GM12878 (cell line): ENCODE data around the gene COL18A1. TPM values are rescaled to one million over a fixed set of nuclear protein-coding genes. Genes with fewer than 3 reads are reported as not detected.

Source experiments
- ATAC-seq: fragments of 200-7000 bp; cut with Tn5 transposase; 3 replicates; pipeline ENCODE4 v1.9.1; 2020; ENCODE audit warnings: mild to moderate bottlenecking, moderate library complexity
- BruUV-seq: library from RNA; stranded (reverse); fragments of 400-500 nt; replicated peaks from 2 replicates; lab custom pipeline; 2021; lab: Mats Ljungman, UMichigan
- CTCF ChIA-PET: fragments of 300-600 bp; sonication (Branson Sonifier 250); formaldehyde crosslinking; extraction: SDS; loops from one replicate; lab custom pipeline; 2021; ENCODE audit warnings: inconsistent platforms; lab: Yijun Ruan, JAX
- POLR2A ChIA-PET: fragments of 350-600 bp; formaldehyde crosslinking; extraction: SDS; loops from one replicate; lab custom pipeline; 2021; ENCODE audit warnings: inconsistent platforms; lab: Charles Lee
- RAD21 ChIA-PET: fragments of 300-600 bp; sonication (Branson Sonifier 250); formaldehyde crosslinking; loops from one replicate; lab custom pipeline; 2023; ENCODE audit warnings: antibody characterized with exemption; ENCODE audit not compliant: unreplicated experiment; lab: Charles Lee
- SMC1A ChIA-PET: fragments of 300-600 bp; sonication (Branson Sonifier 250); formaldehyde crosslinking; loops from one replicate; lab custom pipeline; 2023; ENCODE audit not compliant: unreplicated experiment, uncharacterized antibody; lab: Charles Lee
- DNase-seq: peaks from one replicate; pipeline ENCODE4 v3.0.0-alpha.2; 2011; ENCODE audit warnings: low read depth, low spot score
- FAIRE-seq: peaks from 3 replicates; lab custom pipeline; 2011; peaks lifted over from hg19 to GRCh38; lab: Jason Lieb, UNC
- H2AFZ ChIP-seq: 2 replicates; pipeline ENCODE4 v1.6.0; 2011; ENCODE audit warnings: low read depth, low read length, control low read depth; ENCODE audit not compliant: control insufficient read depth
- H3K27ac ChIP-seq: 2 replicates; pipeline ENCODE4 v1.5.1; 2011; ENCODE audit warnings: control low read depth; ENCODE audit not compliant: control insufficient read depth, insufficient read depth
- H3K27me3 ChIP-seq, 2 experiments: replicated peaks in 1 of 2; 2 replicates each; pipeline versions ENCODE4 v1.6.0 to v1.6.1; 2011; ENCODE audit warnings: low read length in 1 of 2; ENCODE audit not compliant: control insufficient read depth in 2 of 2, insufficient read depth in 2 of 2
- H3K36me3 ChIP-seq, 2 experiments: 2 replicates each; pipeline ENCODE4 v1.5.1; 2011; ENCODE audit warnings: low read length in 1 of 2; ENCODE audit not compliant: control insufficient read depth in 2 of 2, insufficient read depth in 2 of 2
- H3K4me1 ChIP-seq: 2 replicates; pipeline ENCODE4 v1.6.1; 2011; ENCODE audit warnings: mild to moderate bottlenecking, low read length, moderate library complexity, mixed read lengths; ENCODE audit not compliant: control insufficient read depth, insufficient read depth
- H3K4me2 ChIP-seq: 2 replicates; pipeline ENCODE4 v1.6.0; 2011; ENCODE audit warnings: control low read depth; ENCODE audit not compliant: control insufficient read depth, insufficient read depth
- H3K4me3 ChIP-seq: fragments of 200-600 bp; sonication (generic); 2 replicates; pipeline ENCODE4 v1.5.1; 2016
- H3K79me2 ChIP-seq: 2 replicates; pipeline ENCODE4 v1.6.0; 2011; ENCODE audit warnings: low read length; ENCODE audit not compliant: control insufficient read depth, insufficient read depth
- H3K9ac ChIP-seq: 2 replicates; pipeline ENCODE4 v1.8.0; 2011; ENCODE audit warnings: low read length, control low read depth, mixed read lengths; ENCODE audit not compliant: control insufficient read depth, insufficient read depth
- H3K9me3 ChIP-seq: replicated peaks from 3 replicates; pipeline ENCODE4 v1.5.1; 2011; ENCODE audit warnings: mild to moderate bottlenecking, low read length; ENCODE audit not compliant: control insufficient read depth, insufficient read depth
- H4K20me1 ChIP-seq: 2 replicates; pipeline ENCODE4 v1.6.0; 2011; ENCODE audit not compliant: control insufficient read depth, insufficient read depth
- CEBPZ ChIP-seq: fragments of 150-350 bp; IDR thresholded peaks from 2 replicates; pipeline ENCODE4 v1.6.1; 2016; ENCODE audit warnings: low read depth, low read length
- HCFC1 ChIP-seq: fragments of 150-350 bp; IDR thresholded peaks from 2 replicates; pipeline ENCODE4 v1.6.1; 2014; ENCODE audit warnings: low read length
- HSF1 ChIP-seq: fragments of 150-350 bp; IDR thresholded peaks from 2 replicates; pipeline ENCODE4 v1.6.1; 2014; ENCODE audit warnings: mild to moderate bottlenecking, low read depth, low read length
- IKZF2 ChIP-seq, 2 experiments: fragments of 450-650 bp; IDR thresholded peaks; 2 replicates each; pipeline ENCODE4 v1.6.1; 2017; ENCODE audit warnings: mild to moderate bottlenecking in 2 of 2, moderate library complexity in 2 of 2
- KLF5 ChIP-seq: fragments of 450-650 bp; IDR thresholded peaks from 2 replicates; pipeline ENCODE4 v1.6.1; 2014; ENCODE audit warnings: mild to moderate bottlenecking; ENCODE audit not compliant: partially characterized antibody
- MEF2A ChIP-seq: IDR thresholded peaks from 2 replicates; pipeline ENCODE4 v1.6.1; 2011; ENCODE audit warnings: low read depth, mild to moderate bottlenecking, low read length, moderate library complexity; ENCODE audit not compliant: insufficient read depth
- PAX8 ChIP-seq: fragments of 450-650 bp; IDR thresholded peaks from 2 replicates; pipeline ENCODE4 v1.6.1; 2017; ENCODE audit warnings: mild to moderate bottlenecking, moderate library complexity
- POU2F2 ChIP-seq: IDR thresholded peaks from 3 replicates; pipeline ENCODE4 v1.6.1; 2011; ENCODE audit warnings: low read depth, mild to moderate bottlenecking, low read length, borderline replicate concordance
- RFX5 ChIP-seq: IDR thresholded peaks from 2 replicates; pipeline ENCODE4 v1.6.1; 2011; ENCODE audit warnings: low read depth, low read length, improper control_type of control experiment
- WGBS: methylation state at CpG from one replicate; pipeline ENCODE4 v1.1.6; 2016; ENCODE audit warnings: low lambda C conversion rate; ENCODE audit not compliant: insufficient replicate concordance, insufficient coverage; ENCODE audit errors: missing lambda C conversion rate; 5-methylcytosine and 5-hydroxymethylcytosine counted together
- in situ Hi-C: fragments of 300-500 bp; cut with MboI; formaldehyde crosslinking; loops from 9 replicates; pipeline ENCODE4 v1.14.3; 2018; ENCODE audit warnings: mixed read lengths
- intact Hi-C: fragments of 100-400 bp; cut with micrococcal nuclease; formaldehyde crosslinking; loops from one replicate; pipeline ENCODE4 v1.14.2; 2022; ENCODE audit not compliant: unreplicated experiment
- polyA plus RNA-seq, 11 experiments: library from polyadenylated mRNA; depleted of rRNA in 4 of 11; unstranded in 6 of 11; stranded (reverse) in 5 of 11; fragments of >200 nt; fragmentation: Nextera tagmentation in 4 of 11; fragmentation: Illumina TruSeq in 1 of 11; extraction: Ambion mirVana in 4 of 11; extraction: Trizol in 1 of 11; gene quantifications; 1 replicate in 1 of 11; 2 replicates in 10 of 11; pipeline versions ENCODE4 v1.2.1 to v1.2.3, GENCODE V29; 2011 to 2016; ENCODE audit warnings: inconsistent platforms in 2 of 11, missing spikeins in 2 of 11, low read depth in 1 of 11
- total RNA-seq, 4 experiments: library from RNA; depleted of rRNA in 3 of 4; stranded (reverse); fragments of >200 nt in 3 of 4; fragmentation: Illumina TruSeq in 1 of 4; extraction: Trizol in 1 of 4; gene quantifications; 2 replicates each; pipeline versions ENCODE4 v1.2.1 to v1.2.3, GENCODE V29; 2013 to 2021

COL18A1 gene
- total and polyA plus RNA-seq, 10 of the 15 experiments (the other 5 are each of a cell fraction or from before 2014, with no cell fraction given) = under 0.01 to 0.49 (median 0.09) TPM; not detected in 3

- no peaks in the 10 kb centered on the region; the same call in 2 of the 3 replicates for H3K9me3 ChIP-seq
- H3K27me3 ChIP-seq = no peaks in the 10 kb centered on the region
- H3K4me3 ChIP-seq = no peak overlapping the region
- no peak for ATAC-seq
- H3K27ac ChIP-seq = no peak overlapping the region
- H3K4me1 ChIP-seq = no peaks in the 10 kb centered on the region
- in situ Hi-C loops (no loop called here), intact Hi-C loops (no loop called here)
- H2AFZ ChIP-seq = no peak overlapping the region
- H3K36me3 ChIP-seq = no peaks in the 10 kb centered on the region
- ChIA-PET POLR2A (no interaction called here), RAD21 (no interaction called here), SMC1A (no interaction called here), CTCF (no interaction called here)
- H3K79me2 ChIP-seq = no peaks in the 10 kb centered on the region
- no peaks in the 10 kb centered on the region for H4K20me1 ChIP-seq
- 62% methylated on average over 27 of the region's 30 CpGs for WGBS
- BruUV-seq = no TSS peak
- no peak overlapping the region for H3K4me2 ChIP-seq
- H3K9ac ChIP-seq = no peak overlapping the region
- no peak for TF ChIP-seq POU2F2
- no peak for FAIRE-seq
- DNase-seq = no peak
Measured at GRCh38 chr21:45494851-45495680, 90.1 kb downstream of the COL18A1 start.

- ATAC-seq = no peak
- Histone ChIP-seq H3K36me3 (no peaks in the 10 kb centered on the region), H3K9ac (no peak overlapping the region), H3K4me2 (no peak overlapping the region), H3K27ac (no peak overlapping the region), H4K20me1 (no peaks in the 10 kb centered on the region), H2AFZ (no peak overlapping the region), H3K79me2 (no peaks in the 10 kb centered on the region), H3K9me3 (no peaks in the 10 kb centered on the region; the same call in 2 of the 3 replicates), H3K27me3 (no peaks in the 10 kb centered on the region), H3K4me1 (no peaks in the 10 kb centered on the region; the same call in 1 of the 2 replicates), H3K4me3 (no peak overlapping the region)
- BruUV-seq = no TSS peak
- intact Hi-C loops (no loop called here), in situ Hi-C loops (no loop called here)
- CTCF ChIA-PET = no interaction called here
- FAIRE-seq = no peak
- SMC1A ChIA-PET = no interaction called here
- POLR2A ChIA-PET = no interaction called here
- WGBS = 6% methylated on average over 18 of the region's 18 CpGs
- no peak for DNase-seq
- RAD21 ChIA-PET = no interaction called here
- TF ChIP-seq IKZF2 (IDR thresholded peaks at IDR 0.05) = no peak
- no peak for TF ChIP-seq CEBPZ
- no peak for TF ChIP-seq MEF2A
- no peak for TF ChIP-seq KLF5
- TF ChIP-seq RFX5 = no peak
- no peak for TF ChIP-seq HCFC1
- no peak for TF ChIP-seq PAX8
- no peak for TF ChIP-seq HSF1
Measured at GRCh38 chr21:45496151-45496967, 91.4 kb downstream of the COL18A1 start.
